ENCODE measurements around the gene SFMBT2. TPM values are rescaled to one million over a fixed set of nuclear protein-coding genes. Genes with fewer than 3 reads are reported as not detected.

Gene SFMBT2
- total and polyA plus RNA-seq, 2 of the 13 experiments (the other 11 are each of a cell fraction or from before 2014, with no cell fraction given) = 0.01 to 0.02 TPM

DNA sequence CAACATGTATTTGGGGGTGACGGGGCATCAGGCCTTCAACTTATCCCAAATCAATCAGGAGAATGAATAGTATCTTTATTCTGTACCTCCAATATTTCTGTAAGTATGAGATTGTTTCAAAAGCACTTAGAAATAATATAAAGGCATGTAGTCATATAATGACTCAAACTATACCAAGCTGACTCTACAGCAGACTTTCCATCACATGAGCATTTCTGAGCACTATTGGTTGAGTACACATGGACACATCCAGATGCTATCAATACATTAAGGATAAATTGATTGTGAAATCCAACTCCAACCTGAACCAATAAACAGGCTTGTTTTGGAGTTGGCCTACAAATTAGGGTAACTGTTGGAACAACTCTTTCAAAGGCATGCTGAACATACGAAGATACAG is 229.4 kb downstream of the SFMBT2 start:
- Histone ChIP-seq H3K36me3 (replicated peaks in 1 of 2; ENCODE audit: control insufficient read depth in 1 of 2, insufficient read depth in 2 of 2, low read length in 2 of 2) (no peaks in the 10 kb centered on the region), H3K27ac (ENCODE audit: extremely low read length, insufficient read depth, low read length) (no peak overlapping the region), H3K4me2 (ENCODE audit: low read depth, low read length) (no peak overlapping the region), H4K20me1 (ENCODE audit: insufficient read depth, low read length) (no peaks in the 10 kb centered on the region), H3K4me1 (ENCODE audit: insufficient read depth, low read length) (peaks cover 8% of the 10 kb centered on the region; the same call in 1 of the 2 replicates), H2AFZ (ENCODE audit: low read length) (no peak overlapping the region), H3K79me2 (ENCODE audit: insufficient read depth, low read length) (no peaks in the 10 kb centered on the region), H3K9me3 (ENCODE audit: low read length) (no peaks in the 10 kb centered on the region), H3K27me3 (ENCODE audit: control insufficient read depth in 1 of 2, insufficient read depth in 2 of 2, low read length in 2 of 2) (peaks cover 0 to 14% of the 10 kb centered on the region in 2 experiments; a peak in 2 of 5 replicates), H3K4me3 (replicated peaks in 1 of 3; ENCODE audit: insufficient read depth in 1 of 3, low read depth in 2 of 3, low read length in 3 of 3) (no peak overlapping the region), H3K9ac (ENCODE audit: insufficient read depth, low read depth, low read length) (no peak overlapping the region)
- BruUV-seq (replicated peaks) = no TSS peak
- TF ChIP-seq SMARCE1 (IDR thresholded peaks at IDR 0.05; ENCODE audit: borderline replicate concordance) = no peak
- peak; percentile 28; the same call in 1 of the 2 replicates for TF ChIP-seq CEBPB (IDR thresholded peaks at IDR 0.05; ENCODE audit: borderline replicate concordance, low read depth, low read length)
- in situ Hi-C loops (cut with HindIII; ENCODE audit: extremely low pct_ligation_motif_present, low pct_unique_long_range_greater_than_20kb) = no loop called here
- DNase-seq (ENCODE audit: low spot score) (no peak), ATAC-seq (no peak), FAIRE-seq (no peak)
- POLR2A ChIA-PET = no interaction called here
- intact Hi-C loops (cut with micrococcal nuclease; ENCODE audit: unreplicated experiment) = no loop called here
- CTCF ChIA-PET (ENCODE audit: low intra/inter-chr PET ratio, low total read pairs) = no interaction called here
- 27% methylated on average over 2 of the region's 2 CpGs for WGBS (ENCODE audit: low lambda C conversion rate)

DNA sequence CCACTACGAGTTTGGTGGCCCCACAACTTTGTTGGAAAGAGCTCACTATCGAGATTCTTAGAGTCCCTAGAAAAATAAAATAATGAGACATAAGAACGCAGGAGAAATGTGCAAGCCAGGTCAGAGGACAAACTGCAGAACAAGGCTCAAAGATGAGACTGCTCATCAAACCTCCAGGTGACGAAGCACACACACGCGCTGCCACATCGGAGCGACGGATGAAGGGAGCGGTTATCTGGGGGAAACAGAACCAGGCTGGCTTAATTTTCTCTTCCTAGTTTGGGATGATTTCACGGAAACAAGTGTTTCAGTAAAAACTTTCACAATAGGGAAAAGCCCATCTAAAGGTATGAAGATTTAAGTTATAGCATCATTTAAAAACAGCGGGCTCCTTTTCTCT is 231.3 kb downstream of the SFMBT2 start:
- POLR2A ChIA-PET = no interaction called here
- no peaks in the 10 kb centered on the region for H4K20me1 ChIP-seq (ENCODE audit: insufficient read depth, low read length)
- FAIRE-seq (no peak), DNase-seq (ENCODE audit: low spot score) (no peak), ATAC-seq (no peak)
- CTCF ChIA-PET (ENCODE audit: low intra/inter-chr PET ratio, low total read pairs) = no interaction called here
- 62% methylated on average over 12 of the region's 12 CpGs for WGBS (ENCODE audit: low lambda C conversion rate)
- H3K4me2 ChIP-seq (ENCODE audit: low read depth, low read length) = no peak overlapping the region
- H3K9ac ChIP-seq (ENCODE audit: insufficient read depth, low read depth, low read length) = no peak overlapping the region
- no peak overlapping the region for H3K4me3 ChIP-seq (replicated peaks in 1 of 3; ENCODE audit: insufficient read depth in 1 of 3, low read depth in 2 of 3, low read length in 3 of 3)
- TF ChIP-seq EHMT2 (IDR thresholded peaks at IDR 0.05; ENCODE audit: borderline replicate concordance, low read depth, low read length) (no peak), ZNF446 (CRISPR knock-in tag; IDR thresholded peaks at IDR 0.05) (no peak), BRD4 (CRISPR knock-in tag; IDR thresholded peaks at IDR 0.05) (no peak)
- H3K36me3 ChIP-seq (replicated peaks in 1 of 2; ENCODE audit: control insufficient read depth in 1 of 2, insufficient read depth in 2 of 2, low read length in 2 of 2) = no peaks in the 10 kb centered on the region
- intact Hi-C loops (cut with micrococcal nuclease; ENCODE audit: unreplicated experiment) (no loop called here), in situ Hi-C loops (cut with HindIII; ENCODE audit: extremely low pct_ligation_motif_present, low pct_unique_long_range_greater_than_20kb) (no loop called here)
- no TSS peak for BruUV-seq (replicated peaks)
- H3K9me3 ChIP-seq (ENCODE audit: low read length) = no peaks in the 10 kb centered on the region
- no peaks in the 10 kb centered on the region for H3K4me1 ChIP-seq (ENCODE audit: insufficient read depth, low read length)
- H3K27ac ChIP-seq (ENCODE audit: extremely low read length, insufficient read depth, low read length) = no peak overlapping the region
- peaks cover 0 to 17% of the 10 kb centered on the region in 2 experiments; a peak in 3 of 5 replicates for H3K27me3 ChIP-seq (ENCODE audit: control insufficient read depth in 1 of 2, insufficient read depth in 2 of 2, low read length in 2 of 2)
- H2AFZ ChIP-seq (ENCODE audit: low read length) = no peak overlapping the region
- H3K79me2 ChIP-seq (ENCODE audit: insufficient read depth, low read length) = no peaks in the 10 kb centered on the region

Measured in HepG2 (cell line).